ENCODE results near the gene BPTF.
"Not testable (repeated sequence)": the region's sequence is repeated elsewhere in the genome, so short reads cannot be mapped to it uniquely, and the experiment has no call there.

Gene BPTF

GRCh38 chr17:67821871-67822367 lies 3.4 kb upstream of the BPTF start:
- Histone ChIP-seq H2AK5ac (ENCODE audit: low read depth, low read length) (no peak overlapping the region), H3K23ac (ENCODE audit: low read depth, low read length, poor library complexity) (no peak overlapping the region), H4K91ac (ENCODE audit: low read depth, low read length, poor library complexity) (no peak overlapping the region), H2BK5ac (ENCODE audit: low read length) (no peak overlapping the region), H2BK12ac (ENCODE audit: low read length) (no peak overlapping the region), H4K8ac (ENCODE audit: low read depth, low read length) (no peak overlapping the region), H3K14ac (ENCODE audit: low read length) (no peak overlapping the region), H3K27ac (replicated peaks; ENCODE audit: low read length) (no peak overlapping the region), H2AFZ (ENCODE audit: low read length) (no peak overlapping the region), H3K27me3 (ENCODE audit: control insufficient read depth in 3 of 3, insufficient read depth in 3 of 3, low read depth in 1 of 3, low read length in 3 of 3) (no peaks in the 10 kb centered on the region), H3K18ac (ENCODE audit: low read length) (no peak overlapping the region), H3K9ac (ENCODE audit: low read depth, low read length, poor library complexity) (no peak overlapping the region), H3K4me1 (ENCODE audit: control insufficient read depth in 2 of 2, insufficient read depth in 1 of 2, low read depth in 1 of 2, low read length in 2 of 2) (no peaks in the 10 kb centered on the region), H3K79me1 (ENCODE audit: low read depth, low read length) (no peaks in the 10 kb centered on the region), H3K4ac (ENCODE audit: low read length) (no peak overlapping the region), H3K36me3 (replicated peaks in 1 of 2; ENCODE audit: control insufficient read depth in 2 of 2, insufficient read depth in 2 of 2, low read length in 2 of 2) (no peaks in the 10 kb centered on the region), H3K9me3 (replicated peaks in 1 of 2; ENCODE audit: control insufficient read depth in 2 of 2, insufficient read depth in 1 of 2, low read depth in 1 of 2, low read length in 2 of 2) (no peaks in the 10 kb centered on the region), H3K4me2 (ENCODE audit: insufficient read depth, low read length, poor library complexity, severe bottlenecking) (no peak overlapping the region), H3K4me3 (ENCODE audit: low read length in 2 of 2) (no peak overlapping the region), H2BK120ac (ENCODE audit: low read depth, low read length) (no peak overlapping the region), H2BK15ac (ENCODE audit: low read length) (no peak overlapping the region)
- WGBS, 2 donors (ENCODE audit: extremely low coverage in 2 of 2, insufficient read length in 2 of 2, insufficient replicate concordance in 1 of 2) = no CpG with 5 or more reads among the region's 12 CpGs
- DNase-seq (ENCODE audit: low spot score) = no peak

DNA sequence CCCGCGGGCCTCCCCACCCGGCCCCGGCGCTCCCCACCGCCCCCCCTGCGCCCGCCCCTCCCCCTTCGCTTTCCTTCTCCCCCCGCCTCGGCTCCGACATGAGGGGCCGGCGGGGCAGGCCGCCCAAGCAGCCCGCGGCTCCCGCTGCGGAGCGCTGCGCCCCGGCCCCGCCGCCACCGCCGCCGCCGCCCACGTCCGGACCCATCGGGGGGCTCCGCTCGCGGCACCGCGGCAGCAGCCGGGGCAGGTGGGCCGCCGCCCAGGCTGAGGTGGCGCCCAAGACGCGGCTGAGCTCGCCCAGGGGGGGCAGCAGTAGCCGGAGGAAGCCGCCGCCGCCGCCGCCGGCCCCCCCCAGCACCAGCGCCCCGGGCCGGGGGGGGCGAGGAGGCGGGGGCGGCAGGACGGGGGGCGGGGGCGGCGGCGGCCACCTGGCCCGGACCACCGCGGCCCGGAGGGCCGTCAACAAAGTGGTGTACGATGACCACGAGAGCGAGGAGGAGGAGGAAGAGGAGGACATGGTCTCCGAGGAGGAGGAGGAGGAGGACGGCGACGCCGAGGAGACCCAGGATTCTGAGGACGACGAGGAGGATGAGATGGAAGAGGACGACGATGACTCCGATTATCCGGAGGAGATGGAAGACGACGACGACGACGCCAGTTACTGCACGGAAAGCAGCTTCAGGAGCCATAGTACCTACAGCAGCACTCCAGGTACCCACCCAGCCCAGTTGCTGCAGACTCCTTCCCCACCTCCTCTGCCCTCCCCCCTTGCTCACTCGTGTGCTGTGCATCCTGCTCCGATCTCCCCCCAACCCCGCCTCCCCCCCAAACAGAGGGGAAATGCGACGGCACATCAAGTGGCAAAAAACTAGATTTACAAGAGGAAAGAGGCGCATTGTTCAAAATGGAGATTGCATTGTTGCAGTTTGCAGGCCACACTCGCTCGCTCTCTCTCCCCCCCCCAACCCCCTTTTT lies 611 bp downstream of the BPTF start:
- DNase-seq (ENCODE audit: low spot score) = peak; percentile 47
- not testable (repeated sequence) for H3K79me1 ChIP-seq (ENCODE audit: low read depth, low read length); H4K91ac ChIP-seq (ENCODE audit: low read depth, low read length, poor library complexity); H3K9me3 ChIP-seq (replicated peaks in 1 of 2; ENCODE audit: control insufficient read depth in 2 of 2, insufficient read depth in 1 of 2, low read depth in 1 of 2, low read length in 2 of 2); H2BK15ac ChIP-seq (ENCODE audit: low read length); H2BK12ac ChIP-seq (ENCODE audit: low read length); H2BK120ac ChIP-seq (ENCODE audit: low read depth, low read length); H3K14ac ChIP-seq (ENCODE audit: low read length); H4K8ac ChIP-seq (ENCODE audit: low read depth, low read length); H2BK5ac ChIP-seq (ENCODE audit: low read length); H3K27me3 ChIP-seq (ENCODE audit: control insufficient read depth in 3 of 3, insufficient read depth in 3 of 3, low read depth in 1 of 3, low read length in 3 of 3); H3K4me1 ChIP-seq (ENCODE audit: control insufficient read depth in 2 of 2, insufficient read depth in 1 of 2, low read depth in 1 of 2, low read length in 2 of 2)
- Histone ChIP-seq H3K4me3 (ENCODE audit: low read length in 2 of 2) (peak overlapping the region; percentile 90 to 98), H3K4me2 (ENCODE audit: insufficient read depth, low read length, poor library complexity, severe bottlenecking) (peak overlapping the region; percentile 51), H3K36me3 (replicated peaks in 1 of 2; ENCODE audit: control insufficient read depth in 2 of 2, insufficient read depth in 2 of 2, low read length in 2 of 2) (peaks cover 0 to 15% of the 10 kb centered on the region in 2 donors), H3K18ac (ENCODE audit: low read length) (peak overlapping the region; percentile 95), H3K9ac (ENCODE audit: low read depth, low read length, poor library complexity) (peak overlapping the region; percentile 92), H3K4ac (ENCODE audit: low read length) (peak overlapping the region; percentile 90), H2AK5ac (ENCODE audit: low read depth, low read length) (peak overlapping the region; percentile 25), H3K23ac (ENCODE audit: low read depth, low read length, poor library complexity) (peak overlapping the region; percentile 37), H2AFZ (ENCODE audit: low read length) (peak overlapping the region; percentile 99), H3K27ac (replicated peaks; ENCODE audit: low read length) (peak overlapping the region; percentile 94)
- WGBS, 2 donors (ENCODE audit: extremely low coverage in 2 of 2, insufficient read length in 2 of 2, insufficient replicate concordance in 1 of 2) = no CpG with 5 or more reads among the region's 94 CpGs

- Histone ChIP-seq H3K18ac (ENCODE audit: low read length) (no peak overlapping the region), H3K4me3 (ENCODE audit: low read length in 2 of 2) (no peak overlapping the region), H2BK5ac (ENCODE audit: low read length) (no peak overlapping the region), H3K79me1 (ENCODE audit: low read depth, low read length) (no peaks in the 10 kb centered on the region), H4K8ac (ENCODE audit: low read depth, low read length) (no peak overlapping the region), H3K23ac (ENCODE audit: low read depth, low read length, poor library complexity) (no peak overlapping the region), H3K14ac (ENCODE audit: low read length) (no peak overlapping the region), H3K27ac (replicated peaks; ENCODE audit: low read length) (no peak overlapping the region), H3K4ac (ENCODE audit: low read length) (no peak overlapping the region), H2AFZ (ENCODE audit: low read length) (no peak overlapping the region), H2BK120ac (ENCODE audit: low read depth, low read length) (no peak overlapping the region), H2BK15ac (ENCODE audit: low read length) (no peak overlapping the region), H2AK5ac (ENCODE audit: low read depth, low read length) (no peak overlapping the region), H2BK12ac (ENCODE audit: low read length) (no peak overlapping the region), H3K36me3 (replicated peaks in 1 of 2; ENCODE audit: control insufficient read depth in 2 of 2, insufficient read depth in 2 of 2, low read length in 2 of 2) (peaks cover 0 to 35% of the 10 kb centered on the region in 2 donors), H3K27me3 (ENCODE audit: control insufficient read depth in 3 of 3, insufficient read depth in 3 of 3, low read depth in 1 of 3, low read length in 3 of 3) (no peaks in the 10 kb centered on the region), H3K9ac (ENCODE audit: low read depth, low read length, poor library complexity) (no peak overlapping the region), H3K9me3 (replicated peaks in 1 of 2; ENCODE audit: control insufficient read depth in 2 of 2, insufficient read depth in 1 of 2, low read depth in 1 of 2, low read length in 2 of 2) (peaks cover 0 to 11% of the 10 kb centered on the region in 2 donors), H4K91ac (ENCODE audit: low read depth, low read length, poor library complexity) (no peak overlapping the region), H3K4me2 (ENCODE audit: insufficient read depth, low read length, poor library complexity, severe bottlenecking) (no peak overlapping the region), H3K4me1 (ENCODE audit: control insufficient read depth in 2 of 2, insufficient read depth in 1 of 2, low read depth in 1 of 2, low read length in 2 of 2) (peaks cover 2 to 3% of the 10 kb centered on the region in 2 donors)
- 100% methylated on average over 1 of the region's 7 CpGs; no CpG with 5 or more reads in 1 of the 2 donors for WGBS, 2 donors (ENCODE audit: extremely low coverage in 2 of 2, insufficient read length in 2 of 2, insufficient replicate concordance in 1 of 2)
- no peak for DNase-seq (ENCODE audit: low spot score)
Measured at GRCh38 chr17:67829331-67829730, 4.0 kb downstream of the BPTF start.

DNA sequence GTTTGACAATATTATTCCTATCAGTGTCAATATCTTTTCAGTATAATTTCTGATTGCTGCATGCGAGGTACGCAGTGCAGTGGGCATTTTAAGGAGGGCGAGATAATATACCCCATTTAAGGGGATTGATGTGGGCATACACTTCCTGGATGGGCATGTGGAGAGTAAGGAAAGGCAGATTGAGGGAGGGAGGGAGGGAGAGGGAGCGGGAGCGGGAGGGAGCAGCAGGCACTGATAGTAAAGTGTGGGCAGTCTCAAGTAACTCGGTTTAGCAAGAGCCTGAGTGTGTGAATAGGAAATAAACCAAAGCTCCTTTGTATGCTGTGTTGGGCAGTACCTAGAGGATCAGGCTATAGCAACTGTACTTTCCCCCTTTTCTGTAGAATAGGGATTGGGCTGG lies 5.1 kb downstream of the BPTF start:
- peaks cover 0 to 35% of the 10 kb centered on the region in 2 donors for H3K36me3 ChIP-seq (replicated peaks in 1 of 2; ENCODE audit: control insufficient read depth in 2 of 2, insufficient read depth in 2 of 2, low read length in 2 of 2)
- no peak overlapping the region for H3K9ac ChIP-seq (ENCODE audit: low read depth, low read length, poor library complexity)
- no peaks in the 10 kb centered on the region for H3K79me1 ChIP-seq (ENCODE audit: low read depth, low read length)
- peaks cover 0 to 12% of the 10 kb centered on the region in 2 donors for H3K9me3 ChIP-seq (replicated peaks in 1 of 2; ENCODE audit: control insufficient read depth in 2 of 2, insufficient read depth in 1 of 2, low read depth in 1 of 2, low read length in 2 of 2)
- no CpG with 5 or more reads among the region's 6 CpGs for WGBS, 2 donors (ENCODE audit: extremely low coverage in 2 of 2, insufficient read length in 2 of 2, insufficient replicate concordance in 1 of 2)
- peaks cover 2 to 3% of the 10 kb centered on the region in 2 donors for H3K4me1 ChIP-seq (ENCODE audit: control insufficient read depth in 2 of 2, insufficient read depth in 1 of 2, low read depth in 1 of 2, low read length in 2 of 2)
- DNase-seq (ENCODE audit: low spot score) = no peak
- no peak overlapping the region for H2BK120ac ChIP-seq (ENCODE audit: low read depth, low read length)
- no peak overlapping the region for H2BK5ac ChIP-seq (ENCODE audit: low read length)
- no peak overlapping the region for H3K4me2 ChIP-seq (ENCODE audit: insufficient read depth, low read length, poor library complexity, severe bottlenecking)
- H4K91ac ChIP-seq (ENCODE audit: low read depth, low read length, poor library complexity) = no peak overlapping the region
- H2AFZ ChIP-seq (ENCODE audit: low read length) = no peak overlapping the region
- H4K8ac ChIP-seq (ENCODE audit: low read depth, low read length) = no peak overlapping the region
- H3K4me3 ChIP-seq (ENCODE audit: low read length in 2 of 2) = no peak overlapping the region
- no peak overlapping the region for H3K4ac ChIP-seq (ENCODE audit: low read length)
- H2BK15ac ChIP-seq (ENCODE audit: low read length) = no peak overlapping the region
- H3K27me3 ChIP-seq (ENCODE audit: control insufficient read depth in 3 of 3, insufficient read depth in 3 of 3, low read depth in 1 of 3, low read length in 3 of 3) = no peaks in the 10 kb centered on the region
- no peak overlapping the region for H3K27ac ChIP-seq (replicated peaks; ENCODE audit: low read length)
- H3K18ac ChIP-seq (ENCODE audit: low read length) = no peak overlapping the region
- H3K14ac ChIP-seq (ENCODE audit: low read length) = no peak overlapping the region
- no peak overlapping the region for H2AK5ac ChIP-seq (ENCODE audit: low read depth, low read length)
- no peak overlapping the region for H3K23ac ChIP-seq (ENCODE audit: low read depth, low read length, poor library complexity)
- no peak overlapping the region for H2BK12ac ChIP-seq (ENCODE audit: low read length)

All from neuronal stem cell (in vitro differentiated cells).